GM21447 (cell line): Measurements from ENCODE around the gene INTS7.

Source experiments
- ATAC-seq: cut with Tn5 transposase; IDR thresholded peaks from one replicate; pipeline ENCODE4 v1.9.1; 2021; ENCODE audit not compliant: unreplicated experiment

INTS7 gene, protein sequence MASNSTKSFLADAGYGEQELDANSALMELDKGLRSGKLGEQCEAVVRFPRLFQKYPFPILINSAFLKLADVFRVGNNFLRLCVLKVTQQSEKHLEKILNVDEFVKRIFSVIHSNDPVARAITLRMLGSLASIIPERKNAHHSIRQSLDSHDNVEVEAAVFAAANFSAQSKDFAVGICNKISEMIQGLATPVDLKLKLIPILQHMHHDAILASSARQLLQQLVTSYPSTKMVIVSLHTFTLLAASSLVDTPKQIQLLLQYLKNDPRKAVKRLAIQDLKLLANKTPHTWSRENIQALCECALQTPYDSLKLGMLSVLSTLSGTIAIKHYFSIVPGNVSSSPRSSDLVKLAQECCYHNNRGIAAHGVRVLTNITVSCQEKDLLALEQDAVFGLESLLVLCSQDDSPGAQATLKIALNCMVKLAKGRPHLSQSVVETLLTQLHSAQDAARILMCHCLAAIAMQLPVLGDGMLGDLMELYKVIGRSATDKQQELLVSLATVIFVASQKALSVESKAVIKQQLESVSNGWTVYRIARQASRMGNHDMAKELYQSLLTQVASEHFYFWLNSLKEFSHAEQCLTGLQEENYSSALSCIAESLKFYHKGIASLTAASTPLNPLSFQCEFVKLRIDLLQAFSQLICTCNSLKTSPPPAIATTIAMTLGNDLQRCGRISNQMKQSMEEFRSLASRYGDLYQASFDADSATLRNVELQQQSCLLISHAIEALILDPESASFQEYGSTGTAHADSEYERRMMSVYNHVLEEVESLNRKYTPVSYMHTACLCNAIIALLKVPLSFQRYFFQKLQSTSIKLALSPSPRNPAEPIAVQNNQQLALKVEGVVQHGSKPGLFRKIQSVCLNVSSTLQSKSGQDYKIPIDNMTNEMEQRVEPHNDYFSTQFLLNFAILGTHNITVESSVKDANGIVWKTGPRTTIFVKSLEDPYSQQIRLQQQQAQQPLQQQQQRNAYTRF

DNA sequence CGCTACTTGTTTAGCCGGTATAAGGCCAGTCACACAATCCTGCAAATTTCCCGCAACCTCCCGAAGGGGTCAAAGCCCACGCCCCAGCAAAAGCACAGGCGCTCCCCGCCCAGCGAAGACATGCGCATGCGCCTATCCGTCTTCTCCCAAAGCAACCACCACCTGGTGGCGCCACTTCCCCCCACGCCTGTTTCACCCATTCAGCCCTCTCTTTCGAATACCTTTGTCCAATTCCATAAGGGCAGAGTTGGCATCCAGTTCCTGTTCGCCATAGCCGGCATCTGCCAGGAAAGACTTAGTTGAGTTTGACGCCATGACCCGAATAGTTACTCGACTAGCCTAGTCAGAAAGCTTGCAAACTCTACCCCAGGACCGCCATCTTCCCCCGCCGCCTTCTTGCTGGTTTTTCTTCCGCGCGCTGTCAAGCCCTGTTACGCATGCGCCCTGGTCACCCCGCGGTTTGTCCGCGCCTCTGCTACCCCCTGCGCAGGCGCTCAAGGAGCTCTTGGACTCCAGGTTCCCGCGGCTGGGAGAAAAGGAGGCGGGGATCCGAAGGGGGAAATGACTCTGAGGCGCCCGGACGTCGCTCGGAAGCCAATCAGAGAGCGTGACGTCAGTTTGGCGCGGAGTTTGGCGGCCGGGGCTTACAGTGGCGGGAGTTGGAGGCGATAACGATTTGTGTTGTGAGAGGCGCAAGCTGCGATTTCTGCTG is at the start of gene INTS7, which contains the start of gene DTL:
Gene INTS7, minus strand, starts transcription at position 435 of the 712 bp plus-strand sequence. Its CDS starts 120 bp downstream, at position 315.
Gene DTL, plus strand, starts transcription at position 626 of the 712 bp plus-strand sequence. CDS start 143 bp downstream, outside the sequence.
- ATAC-seq = peak; percentile 72

DNA sequence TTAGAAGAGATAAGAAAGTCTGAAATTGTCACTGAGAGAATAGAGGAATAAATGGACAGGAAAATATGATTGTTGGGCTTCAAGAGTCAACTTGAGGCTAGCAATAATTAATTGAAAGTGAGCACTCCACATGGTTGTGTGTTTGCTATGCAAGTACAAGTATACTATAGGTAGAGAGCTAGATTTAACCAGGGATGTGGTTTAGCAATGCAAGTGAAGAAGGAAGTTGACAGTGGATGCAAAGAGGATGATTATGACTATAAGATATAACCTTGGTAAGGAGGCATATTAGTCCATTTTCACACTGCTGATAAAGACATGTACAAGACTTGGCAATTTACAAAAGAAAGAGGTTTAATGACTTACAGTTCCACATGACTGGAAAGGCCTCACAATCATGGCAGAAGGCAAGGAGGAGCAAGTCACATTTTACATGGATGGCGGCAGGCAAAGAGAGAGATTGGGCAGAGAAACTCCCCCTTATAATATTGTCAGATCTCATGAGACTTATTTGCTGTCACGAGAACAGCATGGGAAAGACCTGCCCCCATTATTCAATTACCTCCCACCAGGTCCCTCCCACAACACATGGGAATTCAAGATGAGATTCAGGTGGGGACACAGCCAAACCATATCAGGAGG is 47.5 kb upstream of the INTS7 start:
- no peak for ATAC-seq

DNA sequence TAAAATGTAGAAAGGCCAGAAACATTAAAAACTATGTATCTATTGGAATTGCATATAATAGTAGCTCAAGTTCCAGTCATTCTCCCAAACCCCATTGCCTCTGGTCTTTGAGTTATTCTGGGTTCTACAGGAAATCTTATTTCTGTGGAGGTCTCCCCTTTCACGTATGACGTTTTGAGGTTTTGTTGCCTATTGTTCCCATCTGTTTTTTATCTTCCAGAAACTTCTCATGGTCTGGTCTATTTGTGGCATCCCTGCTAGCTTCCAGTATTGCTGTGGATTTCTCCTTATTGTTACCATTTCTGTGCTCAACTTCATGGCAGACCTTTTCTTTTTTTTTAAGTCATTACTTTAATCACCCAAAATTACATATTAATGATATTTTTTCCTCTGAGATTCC is 43.5 kb upstream of the INTS7 start:
- ATAC-seq = no peak

DNA sequence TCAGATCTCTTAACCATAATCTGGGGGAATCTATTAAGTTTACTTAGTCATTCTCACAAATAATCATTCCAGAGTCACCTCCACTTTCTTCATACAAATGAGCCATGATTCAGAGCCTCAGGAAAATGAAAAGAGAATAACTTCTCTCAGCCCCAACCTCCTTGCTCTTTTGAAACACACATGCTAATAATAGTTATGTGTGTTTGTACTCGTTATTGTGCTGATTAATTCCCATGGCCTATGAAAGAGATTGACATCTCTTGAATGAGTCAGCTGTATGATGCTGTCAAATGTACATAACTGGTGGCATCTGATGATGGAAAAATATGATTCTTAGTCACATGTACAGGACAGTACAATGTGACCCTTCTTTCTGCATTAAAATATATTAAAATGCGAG is 41.7 kb upstream of the INTS7 start:
- no peak for ATAC-seq

DNA sequence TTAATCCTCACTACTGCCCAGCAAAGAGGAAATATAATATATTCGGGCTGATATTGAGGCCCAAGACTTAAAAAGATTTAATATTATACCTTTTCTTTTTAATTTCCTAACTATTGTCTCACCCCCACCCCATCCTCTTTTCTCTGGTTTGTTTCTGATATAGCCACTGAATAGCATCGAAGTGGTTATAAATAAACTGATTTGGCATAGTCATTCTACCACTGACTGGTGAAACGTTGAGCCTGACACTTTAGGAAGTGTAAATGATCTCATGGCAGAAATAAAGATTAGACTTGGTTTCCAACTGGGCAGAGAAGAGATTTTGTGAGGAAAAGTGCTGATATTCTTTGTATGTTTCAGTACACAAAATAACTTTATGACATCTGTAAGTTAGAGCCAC is 39.5 kb upstream of the INTS7 start:
- ATAC-seq = no peak

DNA sequence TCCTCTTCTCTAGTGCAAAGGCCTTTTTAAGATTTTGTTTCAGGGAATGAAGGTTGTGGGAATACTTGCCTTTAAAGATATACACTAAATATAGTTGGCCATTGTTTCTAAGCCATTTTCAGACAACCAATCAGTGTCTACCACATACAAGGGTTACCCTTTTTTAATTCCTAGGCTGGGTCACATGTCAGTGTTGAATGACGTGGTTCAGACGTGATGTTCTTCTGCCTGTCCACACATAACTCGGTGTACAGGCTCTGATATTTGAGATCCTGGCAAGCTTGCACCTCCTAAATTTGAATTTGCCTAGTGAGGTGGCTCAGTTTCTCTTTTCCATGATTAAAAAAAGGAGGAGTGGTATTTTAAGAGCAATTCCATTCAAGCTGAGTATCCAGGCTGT is 39.0 kb upstream of the INTS7 start:
- no peak for ATAC-seq

DNA sequence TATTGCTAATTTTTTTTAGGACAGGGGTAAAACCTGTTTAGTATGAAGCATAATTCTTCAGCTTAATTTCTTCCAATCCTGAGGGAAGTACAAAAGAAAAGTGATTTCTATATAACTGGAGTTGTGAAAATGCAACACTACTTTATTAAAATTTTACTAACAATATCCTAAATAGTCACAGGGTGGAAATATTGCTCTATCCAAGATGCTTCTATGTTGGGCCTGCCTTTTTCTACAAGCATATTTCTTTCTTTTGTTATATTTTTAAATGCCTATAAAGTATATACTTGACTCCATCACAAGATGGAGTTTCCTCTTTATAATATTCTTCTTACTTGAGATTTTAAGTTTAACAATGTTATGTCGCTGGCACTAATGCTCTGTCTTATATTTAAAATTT is 38.1 kb upstream of the INTS7 start:
- no peak for ATAC-seq

DNA sequence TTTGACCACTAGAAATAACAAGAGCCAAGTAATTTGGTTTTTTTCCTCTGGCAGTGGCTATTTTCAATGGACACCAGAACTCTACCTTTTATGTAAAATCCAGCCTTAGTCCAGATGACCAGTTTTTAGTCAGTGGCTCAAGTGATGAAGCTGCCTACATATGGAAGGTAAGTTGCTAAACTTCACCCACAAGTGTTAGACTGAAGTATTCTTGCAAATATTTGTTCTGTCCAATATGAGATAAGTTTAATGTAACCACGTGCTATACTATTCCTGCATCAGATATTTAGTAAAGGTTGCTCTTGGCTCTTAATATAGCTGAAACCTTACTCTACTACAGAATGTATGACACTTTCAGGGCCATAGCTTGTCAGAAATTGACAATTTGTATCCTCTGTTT is 36.7 kb upstream of the INTS7 start:
- ATAC-seq = no peak

DNA sequence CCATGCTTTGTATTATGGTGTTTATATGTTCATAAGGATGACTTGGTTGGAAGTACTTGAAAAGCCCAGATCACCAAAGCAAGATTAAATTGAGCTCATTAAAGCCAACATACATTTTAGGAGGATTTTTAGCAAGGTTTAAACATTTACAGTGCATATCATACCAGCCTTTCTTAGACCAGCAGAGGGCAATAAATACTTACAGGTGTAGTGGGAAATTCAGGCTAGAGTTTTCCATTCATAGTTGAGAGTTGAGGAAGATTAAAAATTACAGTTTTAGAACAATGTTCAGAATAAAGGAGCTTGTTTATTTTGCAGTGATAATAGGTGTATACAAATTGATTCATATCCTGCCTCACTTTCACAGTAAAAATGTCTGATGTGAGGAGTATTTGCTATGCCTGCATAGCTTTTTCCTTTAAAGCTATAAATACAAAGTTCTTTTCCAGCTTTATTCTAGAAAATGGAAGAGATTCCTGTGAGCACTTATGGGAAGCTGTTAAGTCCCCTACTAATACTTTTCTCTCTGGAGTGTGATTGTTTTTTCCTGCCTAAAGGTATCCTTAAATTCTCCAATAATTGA is 35.5 kb upstream of the INTS7 start:
- ATAC-seq = no peak

DNA sequence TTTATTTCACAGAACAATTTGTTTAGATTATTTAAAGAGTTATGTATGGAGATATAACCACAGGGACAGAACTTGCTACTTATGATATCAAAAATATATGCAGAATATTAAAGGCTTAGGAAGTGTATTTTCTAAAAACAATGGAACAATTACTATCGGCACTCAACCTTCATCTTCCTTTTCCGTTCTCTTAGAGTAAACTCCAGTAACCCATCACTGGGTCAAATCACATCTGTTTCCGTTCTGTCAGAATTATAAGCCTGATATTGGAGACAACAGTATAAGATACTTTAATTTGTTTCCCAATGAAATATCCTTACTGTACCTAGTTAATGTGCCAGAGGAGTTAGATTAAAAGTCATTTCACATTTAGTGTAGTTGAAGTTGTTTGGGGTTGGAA is 32.4 kb upstream of the INTS7 start:
- no peak for ATAC-seq

DNA sequence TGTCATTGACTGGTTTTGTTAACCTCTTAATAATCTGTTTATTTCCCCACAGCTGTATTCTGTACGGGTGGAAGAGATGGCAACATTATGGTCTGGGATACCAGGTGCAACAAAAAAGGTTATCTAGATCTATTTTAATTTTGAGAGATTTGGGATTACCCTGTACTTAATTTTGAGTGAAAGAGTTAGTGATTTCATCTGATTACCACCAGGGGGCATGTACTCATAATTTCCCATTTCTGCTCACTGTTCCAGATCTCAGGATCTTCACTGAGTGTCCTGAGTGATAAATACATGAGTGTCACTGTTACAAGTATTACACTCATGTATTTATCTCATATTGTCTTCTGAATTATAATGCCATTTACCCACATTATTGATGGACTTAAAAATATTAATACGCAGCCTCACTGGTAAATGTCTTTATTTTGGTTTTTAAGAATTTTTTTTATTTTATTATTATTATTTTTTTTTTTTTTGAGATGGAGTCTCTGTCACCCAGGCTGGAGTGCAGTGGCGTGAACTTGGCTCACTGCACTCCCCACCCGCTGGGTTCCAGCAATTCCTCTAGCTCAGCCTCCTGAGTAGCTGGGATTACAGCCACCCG is 27.6 kb upstream of the INTS7 start:
- ATAC-seq = no peak

DNA sequence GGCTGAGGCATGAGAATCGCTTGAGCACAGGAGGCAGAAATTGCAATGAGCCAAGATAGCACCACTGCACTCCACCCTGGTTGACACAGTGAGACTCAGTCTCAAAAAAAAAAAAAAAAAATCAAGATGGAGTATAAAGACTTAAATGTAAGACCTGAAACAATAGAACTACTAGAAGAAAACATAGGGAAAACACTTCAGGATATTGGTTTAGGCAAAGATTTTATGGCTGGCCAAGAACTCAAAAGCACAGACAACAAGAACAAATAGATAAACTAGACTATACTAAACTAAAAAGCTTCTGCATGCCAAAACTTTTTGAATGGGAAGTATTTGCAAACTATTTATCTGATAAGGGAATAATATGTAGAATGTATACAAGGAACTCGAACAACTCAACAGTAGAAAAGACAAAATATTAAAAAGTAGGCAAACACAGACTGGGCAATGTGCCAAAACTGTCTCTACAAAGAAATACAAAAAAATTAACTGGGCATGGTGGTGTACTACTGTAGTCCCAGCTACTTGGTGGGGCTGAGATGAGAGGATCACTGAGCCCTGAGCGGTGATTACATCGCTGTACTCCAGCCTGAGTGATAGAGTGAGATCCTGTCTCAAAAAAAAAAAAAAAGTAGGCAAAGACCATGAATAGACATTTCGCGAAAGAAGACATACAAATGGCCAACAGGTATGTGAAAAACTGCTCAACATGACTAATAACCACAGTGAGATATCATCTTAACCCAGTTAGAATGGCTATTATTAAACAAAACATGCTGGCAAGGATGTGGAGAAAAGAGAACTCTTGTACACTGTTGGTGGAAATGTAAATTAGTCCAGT is 25.5 kb upstream of the INTS7 start:
- ATAC-seq = no peak

DNA sequence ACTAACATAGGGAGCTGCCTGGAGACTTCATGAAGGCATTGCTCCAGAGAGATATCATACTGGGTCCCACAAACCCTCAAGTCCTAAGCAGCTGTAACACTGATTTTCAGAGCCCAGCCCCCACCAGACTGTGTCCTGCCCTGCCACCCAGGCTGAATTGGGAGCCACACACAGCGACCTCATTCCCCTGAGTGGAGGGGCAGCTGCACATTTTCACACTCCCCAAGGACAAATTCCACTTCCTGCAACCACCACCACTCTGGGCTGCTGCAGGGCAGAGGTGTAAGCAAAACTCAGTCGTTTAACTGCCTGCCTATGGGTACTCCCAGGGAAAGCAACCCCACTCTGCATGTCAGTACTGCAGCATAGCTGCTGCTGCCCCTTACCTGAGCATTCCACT is 20.0 kb upstream of the INTS7 start:
- ATAC-seq = no peak

DNA sequence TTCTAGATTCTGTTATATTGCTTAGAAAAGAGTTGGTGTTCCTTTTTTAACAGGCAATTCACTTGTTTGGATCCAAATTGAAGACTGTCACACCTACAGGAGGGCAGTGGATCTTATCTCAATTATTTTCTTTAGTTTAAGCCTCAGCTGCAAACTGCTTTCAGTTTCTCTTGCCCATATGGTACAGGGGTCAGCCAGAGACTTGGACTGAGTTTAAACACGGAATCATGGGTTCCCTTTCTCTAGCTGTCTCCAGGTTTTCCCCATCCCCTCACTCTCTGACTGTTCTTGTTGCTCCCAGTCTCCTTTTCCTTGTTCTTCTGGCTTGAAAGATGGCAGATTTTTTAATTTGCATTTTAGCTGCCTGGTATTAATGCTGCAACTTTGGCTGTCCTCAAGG is 18.6 kb upstream of the INTS7 start:
- no peak for ATAC-seq

DNA sequence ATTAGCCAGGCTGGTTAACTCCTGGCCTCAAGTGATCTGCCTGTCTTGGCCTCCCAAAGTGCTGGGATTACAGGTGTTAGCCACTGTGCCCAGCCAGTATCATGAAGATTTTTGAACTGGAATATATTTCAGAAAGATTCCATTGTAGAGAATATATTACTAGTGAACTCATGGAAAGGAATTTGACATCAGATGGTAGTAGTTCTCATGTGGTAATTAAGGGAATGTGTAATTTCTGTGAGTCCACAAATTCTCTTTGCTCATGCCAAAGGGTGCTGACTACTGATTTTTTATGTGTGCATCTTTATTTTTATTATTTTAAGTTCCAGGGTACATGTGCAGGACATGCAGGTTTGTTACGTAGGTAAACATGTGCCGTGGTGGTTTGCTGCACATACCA is 10.6 kb upstream of the INTS7 start:
- ATAC-seq = no peak

DNA sequence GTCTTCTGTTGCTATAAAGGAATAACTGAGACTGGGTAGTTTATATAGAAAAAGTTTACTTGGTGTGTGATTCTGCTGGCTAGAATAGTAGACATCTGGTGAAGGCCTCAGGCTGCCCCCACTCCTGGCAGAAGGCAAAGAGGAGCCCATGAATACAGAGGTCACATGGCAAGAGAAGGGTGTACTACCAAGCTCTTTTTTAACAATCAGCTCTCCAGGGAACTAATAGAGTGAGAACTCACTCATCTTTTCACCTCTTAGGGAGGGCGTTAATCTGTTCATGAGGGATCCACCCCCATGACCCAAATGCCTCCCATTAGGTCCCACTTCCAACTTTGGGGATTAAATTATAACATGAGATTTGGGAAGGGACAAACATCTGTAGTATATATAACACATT is 9.5 kb upstream of the INTS7 start:
- no peak for ATAC-seq

DNA sequence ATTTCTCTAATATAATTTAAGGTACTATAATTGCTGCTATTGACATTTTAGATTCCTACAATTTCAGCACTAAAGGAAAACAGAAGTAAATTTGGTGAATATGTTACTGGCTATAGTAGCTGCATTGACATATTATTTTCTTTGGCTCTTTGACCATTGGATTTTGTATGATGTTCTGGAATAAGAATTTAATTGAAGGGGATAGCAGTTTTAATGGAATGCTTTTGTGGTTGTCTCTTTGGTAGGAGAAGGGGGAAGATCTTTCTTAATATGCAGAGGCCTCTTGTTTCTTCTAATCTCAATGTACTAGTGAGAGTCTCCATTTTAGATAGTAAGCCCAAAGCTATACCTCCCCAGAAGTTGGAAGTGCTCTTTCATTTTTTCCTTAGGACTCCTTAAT is 7.1 kb upstream of the INTS7 start:
- no peak for ATAC-seq

DNA sequence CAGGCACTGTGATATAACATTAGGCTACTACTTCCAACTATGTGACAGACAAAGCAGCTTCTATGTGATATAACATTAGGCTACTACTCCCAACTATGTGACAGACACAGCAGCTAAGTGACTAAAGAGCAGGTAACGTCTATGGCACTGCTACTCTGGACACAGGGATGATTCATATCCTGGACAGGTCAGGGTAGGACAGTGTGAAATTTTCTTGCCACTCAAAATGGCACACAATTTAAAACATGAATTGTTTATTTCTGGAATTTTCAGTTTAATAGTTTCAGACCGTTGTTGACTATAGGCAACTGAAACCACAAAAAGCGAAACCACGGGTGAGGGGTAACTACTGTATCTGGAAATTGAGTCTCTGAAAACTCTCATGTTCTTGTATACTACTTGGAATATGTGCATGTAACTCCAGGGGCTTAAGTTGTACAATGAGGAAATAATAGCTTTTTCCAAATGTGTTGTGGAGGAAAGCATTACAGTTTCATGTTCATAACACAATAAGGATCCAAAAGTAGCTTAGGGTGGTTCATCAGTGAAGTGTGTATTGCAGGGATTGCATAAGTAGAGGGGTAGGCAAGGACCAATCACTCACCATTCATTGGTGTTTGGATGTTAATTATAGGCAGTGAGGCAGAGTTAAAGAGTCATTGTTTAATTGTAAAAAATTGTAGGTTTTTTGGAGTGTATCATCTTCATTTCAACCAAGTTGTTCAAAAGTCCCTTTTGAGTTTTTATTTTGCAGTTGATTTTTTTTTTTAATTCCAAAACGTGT is 5.5 kb upstream of the INTS7 start:
- no peak for ATAC-seq
